ENCODE results near the gene CD5L.

- TF ChIP-seq CTCF (IDR thresholded peaks at IDR 0.05): no peak
- TF ChIP-seq POLR2A (IDR thresholded peaks at IDR 0.05): no peak
Measured at GRCh38 chr1:157841708-157842107, at the start of gene CD5L.
